GM11168 (cell line): ENCODE measurements around the gene CKB.
"Not testable (repeated sequence)": the region's sequence is repeated elsewhere in the genome, so short reads cannot be mapped to it uniquely, and the experiment has no call there.

Experiments used
- in situ Hi-C: fragments of 300-500 bp; cut with MboI; formaldehyde crosslinking; loops from one replicate; pipeline ENCODE4 v1.12.0; 2022; ENCODE audit warnings: low sequenced_read_pairs; ENCODE audit not compliant: unreplicated experiment

Gene CKB

GRCh38 chr14:103528587-103529382 is 6.2 kb upstream of the CKB start, which contains the start of gene TRMT61A:
TRMT61A (plus strand) TSS chr14:103529196; CDS start chr14:103529979, 783 bp downstream.
- in situ Hi-C loops = no loop called here

- in situ Hi-C loops = no loop called here
Observed at GRCh38 chr14:103528146-103528586, 5.5 kb upstream of the CKB start.

- in situ Hi-C loops = no loop called here
Observed at GRCh38 chr14:103527408-103528145, 4.9 kb upstream of the CKB start.

GRCh38 chr14:103526914-103527248 is 4.3 kb upstream of the CKB start:
- in situ Hi-C loops = no loop called here

GRCh38 chr14:103526247-103526913 is 3.8 kb upstream of the CKB start:
- in situ Hi-C loops = no loop called here

GRCh38 chr14:103525430-103526246 is 3.0 kb upstream of the CKB start:
- in situ Hi-C loops = not testable (repeated sequence)

GRCh38 chr14:103524002-103524935 is 1.6 kb upstream of the CKB start:
- in situ Hi-C loops = no loop called here

GRCh38 chr14:103523575-103523954 is 935 bp upstream of the CKB start:
- in situ Hi-C loops = no loop called here

GRCh38 chr14:103521951-103522563 is 573 bp downstream of the CKB start:
- in situ Hi-C loops = no loop called here

GRCh38 chr14:103521438-103521950 is 1.1 kb downstream of the CKB start:
- in situ Hi-C loops = no loop called here

- in situ Hi-C loops = no loop called here
Observed at GRCh38 chr14:103520657-103521437, 1.8 kb downstream of the CKB start.

GRCh38 chr14:103520269-103520656 is 2.4 kb downstream of the CKB start:
- in situ Hi-C loops = no loop called here

GRCh38 chr14:103519837-103520212 is 2.8 kb downstream of the CKB start:
- in situ Hi-C loops = no loop called here

- in situ Hi-C loops = no loop called here
Observed at GRCh38 chr14:103519043-103519836, 3.4 kb downstream of the CKB start.

GRCh38 chr14:103518422-103519042 is 4.1 kb downstream of the CKB start:
- in situ Hi-C loops = no loop called here

- in situ Hi-C loops = no loop called here
Observed at GRCh38 chr14:103517721-103518421, 4.8 kb downstream of the CKB start.
